Coronary artery (tissue), 2 donors: ENCODE data around the gene G3BP2.

Source experiments
- DNase-seq: peaks from one replicate; pipeline ENCODE4 v3.0.0-alpha.2; 2017; ENCODE audit warnings: low spot score
- H3K27ac ChIP-seq, 2 donors: fragments of 200-600 bp; sonication (generic); one replicate each; pipeline ENCODE4 v1.5.1; 2016 to 2019
- H3K4me3 ChIP-seq: fragments of 200-600 bp; sonication (generic); 2 replicates; pipeline ENCODE4 v1.5.1; 2016; ENCODE audit warnings: mild to moderate bottlenecking, moderate library complexity
- TF ChIP-seq, protein P1 (sequence below): fragments of 200-600 bp; sonication (generic); IDR thresholded peaks from one replicate; pipeline ENCODE4 v1.5.1; 2019; ENCODE audit warnings: antibody characterized with exemption

The G3BP2 gene

DNA sequence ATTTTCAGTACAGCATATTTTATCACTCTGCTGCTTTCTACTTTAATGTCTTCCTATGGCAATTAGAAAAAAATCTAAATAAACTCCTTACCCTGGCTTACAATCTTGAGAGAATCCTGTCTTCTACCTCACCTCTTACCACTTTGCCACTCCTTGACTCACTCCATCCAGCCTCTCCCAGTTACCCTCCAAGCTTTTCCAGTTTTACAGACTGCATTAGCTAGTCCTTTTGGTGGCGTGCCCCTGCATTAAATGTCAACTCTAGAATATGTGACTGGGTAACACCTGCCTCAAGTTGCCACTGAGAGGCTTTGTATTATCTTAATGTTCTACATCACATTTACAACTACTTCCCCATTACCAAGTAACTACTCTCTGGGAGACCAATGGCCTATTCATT lies 35.4 kb downstream of the G3BP2 start:
- TF ChIP-seq, protein P1, sequence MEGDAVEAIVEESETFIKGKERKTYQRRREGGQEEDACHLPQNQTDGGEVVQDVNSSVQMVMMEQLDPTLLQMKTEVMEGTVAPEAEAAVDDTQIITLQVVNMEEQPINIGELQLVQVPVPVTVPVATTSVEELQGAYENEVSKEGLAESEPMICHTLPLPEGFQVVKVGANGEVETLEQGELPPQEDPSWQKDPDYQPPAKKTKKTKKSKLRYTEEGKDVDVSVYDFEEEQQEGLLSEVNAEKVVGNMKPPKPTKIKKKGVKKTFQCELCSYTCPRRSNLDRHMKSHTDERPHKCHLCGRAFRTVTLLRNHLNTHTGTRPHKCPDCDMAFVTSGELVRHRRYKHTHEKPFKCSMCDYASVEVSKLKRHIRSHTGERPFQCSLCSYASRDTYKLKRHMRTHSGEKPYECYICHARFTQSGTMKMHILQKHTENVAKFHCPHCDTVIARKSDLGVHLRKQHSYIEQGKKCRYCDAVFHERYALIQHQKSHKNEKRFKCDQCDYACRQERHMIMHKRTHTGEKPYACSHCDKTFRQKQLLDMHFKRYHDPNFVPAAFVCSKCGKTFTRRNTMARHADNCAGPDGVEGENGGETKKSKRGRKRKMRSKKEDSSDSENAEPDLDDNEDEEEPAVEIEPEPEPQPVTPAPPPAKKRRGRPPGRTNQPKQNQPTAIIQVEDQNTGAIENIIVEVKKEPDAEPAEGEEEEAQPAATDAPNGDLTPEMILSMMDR, result no peak
- no peak overlapping the region for H3K4me3 ChIP-seq

DNA sequence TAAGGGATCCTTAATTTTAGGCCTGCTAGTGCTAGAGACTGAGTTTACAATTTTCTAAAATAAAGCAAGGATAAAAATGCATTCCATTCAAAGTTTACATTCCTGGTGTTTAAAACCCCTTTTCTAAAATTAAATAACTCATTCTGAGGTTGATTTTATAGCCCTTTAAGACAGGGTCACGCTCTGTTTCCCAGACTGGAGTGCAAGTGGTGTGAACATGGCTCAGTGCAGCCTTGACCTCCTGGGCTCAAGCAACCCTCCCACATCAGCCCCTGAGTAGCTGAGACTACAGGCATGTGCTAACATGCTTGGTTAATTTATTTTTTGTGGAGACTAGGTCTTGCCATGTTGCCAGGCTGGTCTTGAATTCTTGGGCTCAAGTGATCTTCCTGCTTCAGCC lies 36.0 kb downstream of the G3BP2 start:
- H3K4me3 ChIP-seq, result no peak overlapping the region
- no peak overlapping the region for H3K27ac ChIP-seq
- DNase-seq, result no peak
- TF ChIP-seq, protein P1, result no peak

More for the DNA sequence above, 35.4 kb downstream of the G3BP2 start:
- DNase-seq, result no peak
- no peak overlapping the region for H3K27ac ChIP-seq

DNA sequence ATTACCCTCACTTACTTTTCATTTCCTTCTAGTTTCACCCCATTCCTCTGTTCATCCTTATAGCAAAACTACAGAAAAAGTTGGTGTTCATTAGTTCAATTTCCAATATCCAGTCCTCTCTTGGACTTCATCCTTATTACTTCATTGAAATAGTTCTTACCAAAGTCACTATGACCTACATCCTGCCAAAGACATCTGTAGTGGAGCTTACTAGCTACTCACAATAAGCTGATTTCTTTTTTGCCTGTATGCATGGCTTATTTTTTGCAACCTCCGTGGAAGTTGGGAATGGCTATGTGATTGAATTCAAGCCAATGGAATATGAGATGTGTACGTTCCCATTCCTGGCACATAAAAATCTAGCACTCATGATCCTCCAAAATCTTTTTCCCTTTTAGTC lies 38.3 kb downstream of the G3BP2 start:
- no peak overlapping the region for H3K4me3 ChIP-seq
- TF ChIP-seq, protein P1, result no peak
- no peak overlapping the region for H3K27ac ChIP-seq
- DNase-seq, result no peak

DNA sequence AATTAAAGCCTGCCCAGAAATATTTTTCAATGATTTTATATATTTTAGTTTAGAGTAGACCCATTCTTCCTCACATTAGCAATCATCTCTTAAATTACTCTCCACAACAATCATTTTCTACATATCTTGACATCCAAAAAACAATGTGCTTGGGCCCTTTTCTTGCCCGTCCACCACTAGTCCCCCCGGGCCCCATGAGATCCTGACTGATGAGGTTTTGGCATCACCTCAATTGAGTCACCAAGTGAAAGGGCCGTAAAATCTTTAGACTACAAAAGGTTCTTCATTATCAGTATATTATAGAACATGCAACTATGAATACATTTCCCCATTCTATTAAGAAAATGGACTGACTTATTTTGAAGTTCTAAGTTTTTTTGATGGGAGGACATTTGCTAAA lies 38.9 kb downstream of the G3BP2 start:
- no peak overlapping the region for H3K27ac ChIP-seq
- H3K4me3 ChIP-seq, result no peak overlapping the region
- TF ChIP-seq, protein P1, result no peak
- no peak for DNase-seq

- Histone ChIP-seq H3K27ac (no peak overlapping the region), H3K4me3 (no peak overlapping the region)
- TF ChIP-seq, protein P1, result no peak
- no peak for DNase-seq
These were observed 39.4 kb downstream of the G3BP2 start for GRCh38 chr4:75633846-75634245.

DNA sequence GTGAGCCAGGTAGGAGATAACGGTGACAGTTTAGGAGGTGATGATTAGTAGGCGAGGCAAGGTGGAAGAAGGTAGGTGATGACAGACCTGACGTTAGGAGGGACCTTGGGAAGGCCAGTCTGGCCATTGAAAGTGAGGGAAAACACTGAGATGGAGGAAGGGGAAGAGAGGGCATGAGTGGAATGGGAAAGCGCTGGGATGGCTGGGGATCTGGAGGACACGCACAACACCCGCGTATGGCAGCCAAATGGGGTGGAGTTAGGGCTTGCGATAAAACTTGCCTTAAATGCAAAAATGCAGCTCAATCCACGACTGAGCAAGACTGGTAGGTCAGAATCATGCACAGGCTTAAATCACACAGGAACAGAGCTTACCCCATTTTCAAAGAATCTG lies 42.3 kb downstream of the G3BP2 start:
- H3K4me3 ChIP-seq, result peak overlapping the region; percentile 76
- DNase-seq, result no peak
- TF ChIP-seq, protein P1, result no peak
- H3K27ac ChIP-seq, result no peak overlapping the region

DNA sequence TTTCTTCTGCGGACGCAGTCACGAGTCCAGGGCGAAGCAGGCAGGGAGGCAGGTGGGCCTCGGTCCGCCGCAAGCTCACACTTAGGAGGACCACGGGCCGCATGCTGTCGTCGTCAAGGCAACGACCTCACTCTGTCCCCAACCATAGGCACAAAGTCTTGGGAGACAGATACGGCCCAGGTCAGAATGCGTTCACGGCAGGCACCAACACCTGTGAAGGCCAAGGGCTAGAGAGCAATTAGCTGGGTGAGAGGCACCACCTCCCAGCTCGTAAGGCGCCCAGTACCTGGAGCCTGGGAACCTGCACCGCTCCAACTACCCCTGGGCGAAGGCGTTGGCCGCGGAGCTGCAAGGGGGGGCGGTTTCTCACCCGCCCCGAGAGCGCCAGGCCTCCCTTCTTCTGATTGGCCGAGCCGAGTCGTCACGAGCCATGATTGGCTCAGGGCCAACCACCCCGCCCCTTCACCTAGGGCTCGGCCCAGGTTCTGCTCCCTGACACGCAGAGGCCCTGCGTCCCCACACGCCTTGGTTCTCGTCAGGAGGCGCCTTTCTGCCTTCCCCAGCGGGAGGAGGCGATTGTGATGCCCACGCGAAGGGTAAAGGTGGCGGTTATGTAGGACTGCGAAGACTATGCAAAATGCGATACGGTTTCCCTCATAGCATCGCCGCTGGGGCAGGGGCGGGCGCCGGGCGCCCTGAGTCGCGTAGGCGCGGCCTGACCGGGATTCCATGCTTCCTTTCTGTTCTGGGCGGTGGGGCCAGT lies 42.9 kb downstream of the G3BP2 start, which contains the start of gene CDKL2:
CDKL2 (minus strand) TSS at position 355 of the 763 bp plus-strand sequence. CDS start 4,540 bp downstream, outside the sequence.
- DNase-seq, result peak; percentile 80
- no peak within 1 kb of the TSS for H3K27ac ChIP-seq
- TF ChIP-seq, protein P1, result no peak
- H3K4me3 ChIP-seq, result peak within 1 kb of the TSS; percentile 76
